Vagina (tissue), 2 donors: ENCODE measurements around the gene F2RL3. TPM values are rescaled to one million over a fixed set of nuclear protein-coding genes. Genes with fewer than 3 reads are reported as not detected.

Source experiments
- DNase-seq, 2 donors: peaks; one replicate each; pipeline ENCODE4 v3.0.0-alpha.2; 2017; ENCODE audit errors: extremely low spot score in 2 of 2
- H3K27ac ChIP-seq: fragments of 200-600 bp; sonication (generic); one replicate; pipeline ENCODE4 v1.5.1; 2019
- H3K27me3 ChIP-seq: fragments of 200-600 bp; sonication (generic); one replicate; pipeline ENCODE4 v1.5.1; 2019
- H3K36me3 ChIP-seq, 2 donors: fragments of 200-600 bp; sonication (generic); one replicate each; pipeline ENCODE4 v1.5.1; 2017 to 2019
- H3K4me1 ChIP-seq: fragments of 200-600 bp; sonication (generic); one replicate; pipeline ENCODE4 v1.5.1; 2019
- H3K4me3 ChIP-seq, 2 donors: fragments of 200-600 bp; sonication (generic); 1 replicate in 1 of 2; 2 replicates in 1 of 2; pipeline ENCODE4 v1.5.1; 2016 to 2019
- H3K9me3 ChIP-seq: fragments of 200-600 bp; sonication (generic); one replicate; pipeline ENCODE4 v1.5.1; 2019
- POLR2A ChIP-seq, 2 donors: fragments of 450-650 bp; IDR thresholded peaks; one replicate each; pipeline ENCODE4 v1.6.1; 2017; ENCODE audit warnings: antibody characterized with exemption in 2 of 2, mild to moderate bottlenecking in 2 of 2, moderate library complexity in 2 of 2
- POLR2AphosphoS5 ChIP-seq, 2 donors: sonication (generic); formaldehyde crosslinking; IDR thresholded peaks; one replicate each; pipeline ENCODE4 v1.9.0; 2017; ENCODE audit warnings: antibody characterized with exemption in 2 of 2, mild to moderate bottlenecking in 2 of 2, low read depth in 1 of 2; ENCODE audit not compliant: insufficient read depth in 1 of 2
- intact Hi-C: fragments of 100-400 bp; cut with DNase I; formaldehyde crosslinking; loops from one replicate; pipeline ENCODE4 v1.15.1; 2023
- total RNA-seq: library from RNA; depleted of rRNA; stranded (reverse); fragments of >200 nt; gene quantifications from one replicate; pipeline ENCODE4 v1.2.3, GENCODE V29; 2016
- TF ChIP-seq, protein P1 (sequence below), 3 experiments: fragments of 450-650 bp in 2 of 3; fragments of 200-600 bp in 1 of 3; sonication (generic) in 1 of 3; IDR thresholded peaks; one replicate each; pipeline ENCODE4 v1.5.1; 2017 to 2019; ENCODE audit warnings: antibody characterized with exemption in 3 of 3, mild to moderate bottlenecking in 2 of 3, moderate library complexity in 2 of 3

The F2RL3 gene
- total RNA-seq, 1 donor from 2014 or later: 8.3 TPM

DNA sequence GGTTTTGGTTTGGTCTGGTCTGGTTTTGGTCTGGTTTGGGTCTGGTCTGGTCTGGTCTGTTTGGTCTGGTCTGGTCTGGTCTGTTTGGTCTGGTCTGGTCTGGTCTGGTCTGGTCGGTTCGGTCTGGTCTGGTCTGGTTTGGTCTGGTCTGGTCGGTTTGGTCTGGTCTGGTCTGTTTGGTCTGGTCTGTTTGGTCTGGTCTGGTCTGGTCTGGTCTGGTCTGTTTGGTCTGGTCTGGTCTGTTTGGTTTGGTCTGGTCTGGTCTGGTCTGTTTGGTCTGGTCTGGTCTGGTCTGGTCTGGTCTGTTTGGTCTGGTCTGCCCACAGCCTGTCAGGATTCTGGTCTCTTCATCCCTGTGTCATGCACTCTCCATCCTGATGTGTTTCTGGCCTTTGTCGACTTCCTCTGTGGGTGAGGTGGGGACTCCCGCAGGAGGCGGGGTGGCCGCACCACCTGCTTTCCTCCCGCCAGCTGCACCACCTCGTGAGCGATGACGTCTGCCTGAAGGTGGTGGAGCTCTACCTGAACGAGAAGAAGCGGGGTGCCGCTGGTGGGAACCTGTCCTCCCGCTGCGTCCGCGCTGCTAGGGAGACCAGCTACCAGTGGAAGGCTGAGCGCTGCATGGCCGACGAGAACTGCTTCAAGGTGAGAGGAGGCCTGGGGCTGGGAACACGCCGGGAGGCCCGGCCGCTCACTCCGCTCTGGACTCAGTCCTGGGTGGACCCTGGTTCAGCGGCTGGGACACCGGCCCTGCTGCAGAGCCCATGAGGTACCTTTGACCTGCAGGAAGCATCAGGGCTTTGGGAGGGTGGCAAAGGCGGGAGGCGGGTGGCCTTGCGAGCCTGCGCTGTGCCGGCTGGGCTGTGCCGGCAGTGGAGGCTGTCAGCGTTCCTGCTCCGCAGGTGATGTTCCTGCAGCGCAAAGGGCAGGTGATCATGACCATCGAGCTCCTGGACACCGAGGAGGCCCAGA is 12.9 kb upstream of the F2RL3 start:
- DNase-seq: no peak
- no peak overlapping the region for H3K27ac ChIP-seq
- H3K4me3 ChIP-seq: no peak overlapping the region
- peaks cover 17% of the 10 kb centered on the region for H3K4me1 ChIP-seq
- intact Hi-C loops: no loop called here
- TF ChIP-seq, protein P1, sequence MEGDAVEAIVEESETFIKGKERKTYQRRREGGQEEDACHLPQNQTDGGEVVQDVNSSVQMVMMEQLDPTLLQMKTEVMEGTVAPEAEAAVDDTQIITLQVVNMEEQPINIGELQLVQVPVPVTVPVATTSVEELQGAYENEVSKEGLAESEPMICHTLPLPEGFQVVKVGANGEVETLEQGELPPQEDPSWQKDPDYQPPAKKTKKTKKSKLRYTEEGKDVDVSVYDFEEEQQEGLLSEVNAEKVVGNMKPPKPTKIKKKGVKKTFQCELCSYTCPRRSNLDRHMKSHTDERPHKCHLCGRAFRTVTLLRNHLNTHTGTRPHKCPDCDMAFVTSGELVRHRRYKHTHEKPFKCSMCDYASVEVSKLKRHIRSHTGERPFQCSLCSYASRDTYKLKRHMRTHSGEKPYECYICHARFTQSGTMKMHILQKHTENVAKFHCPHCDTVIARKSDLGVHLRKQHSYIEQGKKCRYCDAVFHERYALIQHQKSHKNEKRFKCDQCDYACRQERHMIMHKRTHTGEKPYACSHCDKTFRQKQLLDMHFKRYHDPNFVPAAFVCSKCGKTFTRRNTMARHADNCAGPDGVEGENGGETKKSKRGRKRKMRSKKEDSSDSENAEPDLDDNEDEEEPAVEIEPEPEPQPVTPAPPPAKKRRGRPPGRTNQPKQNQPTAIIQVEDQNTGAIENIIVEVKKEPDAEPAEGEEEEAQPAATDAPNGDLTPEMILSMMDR (IDR thresholded peaks at IDR 0.05): no peak
- TF ChIP-seq POLR2AphosphoS5 (IDR thresholded peaks at IDR 0.05; ENCODE audit: insufficient read depth in 1 of 2, low read depth in 1 of 2) (no peak), POLR2A (IDR thresholded peaks at IDR 0.05) (no peak)
- no peaks in the 10 kb centered on the region for H3K9me3 ChIP-seq
- peaks cover 0 to 73% of the 10 kb centered on the region in 2 donors for H3K36me3 ChIP-seq
- no peaks in the 10 kb centered on the region for H3K27me3 ChIP-seq

DNA sequence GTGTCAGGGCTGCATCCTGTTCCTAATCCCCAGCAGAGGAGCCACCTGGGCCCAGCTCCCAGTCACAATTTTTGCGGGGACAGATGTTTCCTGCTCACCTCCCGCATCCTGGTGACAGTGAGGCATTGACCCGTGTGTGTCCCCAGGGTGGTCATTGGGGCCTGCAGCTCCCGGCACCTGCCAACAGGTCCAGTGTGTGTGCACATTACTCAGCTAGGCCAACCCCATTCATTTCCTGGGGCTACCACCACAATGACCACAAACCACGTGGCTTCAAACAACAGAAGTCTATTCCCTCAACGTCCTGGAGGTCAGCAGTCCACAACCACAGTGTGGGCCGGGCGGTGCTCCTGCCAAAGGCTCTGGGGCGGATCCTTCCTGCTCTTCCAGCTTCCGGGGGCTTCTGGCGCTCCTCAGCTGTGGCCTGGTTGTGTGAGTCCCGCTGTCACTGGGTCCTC is 11.9 kb upstream of the F2RL3 start:
- no peaks in the 10 kb centered on the region for H3K27me3 ChIP-seq
- no peaks in the 10 kb centered on the region for H3K9me3 ChIP-seq
- H3K4me3 ChIP-seq: no peak overlapping the region
- intact Hi-C loops: no loop called here
- H3K4me1 ChIP-seq: peaks cover 17% of the 10 kb centered on the region
- no peak overlapping the region for H3K27ac ChIP-seq
- TF ChIP-seq POLR2A (IDR thresholded peaks at IDR 0.05): no peak
- TF ChIP-seq, protein P1 (IDR thresholded peaks at IDR 0.05): no peak
- peak in 1 of 2 donors; percentile 23 for TF ChIP-seq POLR2AphosphoS5 (IDR thresholded peaks at IDR 0.05; ENCODE audit: insufficient read depth in 1 of 2, low read depth in 1 of 2)
- peaks cover 0 to 65% of the 10 kb centered on the region in 2 donors for H3K36me3 ChIP-seq
- no peak for DNase-seq

DNA sequence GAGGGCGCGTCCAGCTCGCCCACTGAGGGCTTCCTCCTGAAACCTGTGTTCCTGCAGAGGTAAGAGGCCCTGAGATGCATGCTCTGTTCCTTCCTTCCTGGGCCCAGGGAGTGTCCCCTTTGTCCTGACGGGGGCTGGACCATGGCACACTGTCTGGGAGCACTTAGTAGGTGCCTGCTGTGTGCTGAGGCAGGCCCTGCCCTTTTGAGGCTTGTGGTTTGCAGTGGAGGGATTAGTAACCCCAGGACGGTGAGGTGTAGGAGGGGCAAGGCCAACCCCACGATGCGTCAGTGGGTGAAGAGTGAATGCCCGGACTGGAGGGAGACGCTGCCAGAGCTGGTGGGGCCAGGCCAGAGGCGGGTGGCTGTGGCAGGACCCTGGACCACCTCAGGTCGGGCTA is 11.2 kb upstream of the F2RL3 start:
- Histone ChIP-seq H3K27me3 (no peaks in the 10 kb centered on the region), H3K9me3 (peaks cover 6% of the 10 kb centered on the region), H3K36me3 (peaks cover 0 to 64% of the 10 kb centered on the region in 2 donors), H3K4me1 (peaks cover 17% of the 10 kb centered on the region), H3K27ac (no peak overlapping the region), H3K4me3 (no peak overlapping the region)
- no peak for DNase-seq
- TF ChIP-seq, protein P1 (IDR thresholded peaks at IDR 0.05): no peak
- TF ChIP-seq POLR2A (IDR thresholded peaks at IDR 0.05) (no peak), POLR2AphosphoS5 (IDR thresholded peaks at IDR 0.05; ENCODE audit: insufficient read depth in 1 of 2, low read depth in 1 of 2) (no peak)
- intact Hi-C loops: no loop called here

DNA sequence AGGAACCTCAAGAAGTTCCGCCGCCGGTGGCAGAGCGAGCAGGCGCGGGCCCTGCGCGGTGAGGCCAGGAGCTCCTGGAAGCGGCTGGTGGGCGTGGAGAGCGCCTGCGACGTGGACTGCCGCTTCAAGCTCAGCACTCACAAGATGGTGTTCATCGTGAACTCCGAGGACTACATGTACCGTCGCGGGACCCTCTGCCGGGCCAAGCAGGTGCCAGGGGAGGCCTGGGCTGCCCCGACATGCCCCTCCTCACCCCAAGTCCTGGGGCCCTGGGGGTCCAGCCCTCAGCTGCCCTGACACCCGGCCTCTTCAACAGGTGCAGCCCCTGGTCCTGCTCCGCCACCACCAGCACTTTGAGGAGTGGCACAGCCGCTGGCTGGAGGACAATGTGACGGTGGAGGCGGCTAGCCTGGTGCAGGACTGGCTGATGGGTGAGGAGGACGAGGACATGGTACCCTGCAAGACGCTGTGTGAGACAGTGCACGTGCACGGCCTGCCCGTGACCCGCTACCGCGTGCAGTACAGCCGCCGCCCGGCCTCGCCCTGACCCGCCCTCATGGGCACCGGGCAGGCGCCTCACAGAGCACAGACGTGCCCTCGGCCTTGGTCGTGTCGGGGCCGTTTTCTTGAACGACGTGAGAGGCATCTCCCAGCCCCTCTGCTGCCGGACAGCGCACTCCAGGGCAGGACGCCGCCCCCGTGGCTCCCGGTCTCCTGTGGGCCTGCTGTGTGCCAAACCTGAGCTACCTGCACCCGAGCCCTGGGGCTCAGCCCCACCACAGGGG is 10.4 kb upstream of the F2RL3 start:
- Histone ChIP-seq H3K36me3 (peaks cover 0 to 56% of the 10 kb centered on the region in 2 donors), H3K4me1 (peaks cover 16% of the 10 kb centered on the region), H3K4me3 (no peak overlapping the region), H3K27me3 (no peaks in the 10 kb centered on the region), H3K27ac (no peak overlapping the region), H3K9me3 (peaks cover 10% of the 10 kb centered on the region)
- TF ChIP-seq, protein P1 (IDR thresholded peaks at IDR 0.05): no peak
- TF ChIP-seq POLR2A (IDR thresholded peaks at IDR 0.05) (no peak), POLR2AphosphoS5 (IDR thresholded peaks at IDR 0.05; ENCODE audit: insufficient read depth in 1 of 2, low read depth in 1 of 2) (no peak)
- intact Hi-C loops: no loop called here
- DNase-seq: no peak
